ENCODE results near the gene FPR1.
"Not testable (repeated sequence)": the region's sequence is repeated elsewhere in the genome, so short reads cannot be mapped to it uniquely, and the experiment has no call there.

Gene FPR1

GRCh38 chr19:51779181-51779580, 27.5 kb upstream of the FPR1 start:
- DNase-seq (ENCODE audit: low spot score) = no peak

GRCh38 chr19:51777570-51778462, 26.1 kb upstream of the FPR1 start:
- peak; percentile 83 for DNase-seq (ENCODE audit: low spot score)

GRCh38 chr19:51776561-51776960, 24.9 kb upstream of the FPR1 start:
- not testable (repeated sequence) for DNase-seq (ENCODE audit: low spot score)

GRCh38 chr19:51772977-51773376, 21.3 kb upstream of the FPR1 start:
- DNase-seq (ENCODE audit: low spot score) = no peak

GRCh38 chr19:51771376-51772130, 19.9 kb upstream of the FPR1 start:
- no peak for DNase-seq (ENCODE audit: low spot score)

- no peak for DNase-seq (ENCODE audit: low spot score)
Observed at GRCh38 chr19:51766461-51766860, 14.8 kb upstream of the FPR1 start.

- DNase-seq (ENCODE audit: low spot score) = no peak
Observed at GRCh38 chr19:51765086-51765485, 13.4 kb upstream of the FPR1 start.

GRCh38 chr19:51761696-51762095, 10.0 kb upstream of the FPR1 start:
- DNase-seq (ENCODE audit: low spot score) = no peak

- DNase-seq (ENCODE audit: low spot score) = no peak
Observed at GRCh38 chr19:51760697-51761356, 9.1 kb upstream of the FPR1 start, which contains the start of gene FPR2. FPR2 (plus strand) TSS chr19:51761180; CDS start chr19:51768659, 7,479 bp downstream.

GRCh38 chr19:51755571-51755970, 3.9 kb upstream of the FPR1 start:
- DNase-seq (ENCODE audit: low spot score) = no peak

GRCh38 chr19:51754770-51755169, 3.1 kb upstream of the FPR1 start:
- DNase-seq (ENCODE audit: low spot score) = no peak

GRCh38 chr19:51754109-51754508, 2.4 kb upstream of the FPR1 start:
- DNase-seq (ENCODE audit: low spot score) = no peak

- peak; percentile 38 for DNase-seq (ENCODE audit: low spot score)
Observed at GRCh38 chr19:51750400-51751094, 1.1 kb downstream of the FPR1 start.

- DNase-seq (ENCODE audit: low spot score) = peak; percentile 78
Observed at GRCh38 chr19:51749979-51750378, 1.7 kb downstream of the FPR1 start.

GRCh38 chr19:51746731-51747130, 4.9 kb downstream of the FPR1 start:
- no peak for DNase-seq (ENCODE audit: low spot score)

- DNase-seq (ENCODE audit: low spot score) = no peak
Observed at GRCh38 chr19:51743405-51743804, 8.3 kb downstream of the FPR1 start.

GRCh38 chr19:51742789-51743188, 8.9 kb downstream of the FPR1 start:
- peak; percentile 59 for DNase-seq (ENCODE audit: low spot score)

- DNase-seq (ENCODE audit: low spot score) = no peak
Observed at GRCh38 chr19:51740356-51740755, 11.3 kb downstream of the FPR1 start.

GRCh38 chr19:51739466-51740213, 12.0 kb downstream of the FPR1 start:
- no peak for DNase-seq (ENCODE audit: low spot score)

- DNase-seq (ENCODE audit: low spot score) = not testable (repeated sequence)
Observed at GRCh38 chr19:51738523-51738922, 13.2 kb downstream of the FPR1 start.

GRCh38 chr19:51737924-51738323, 13.8 kb downstream of the FPR1 start:
- DNase-seq (ENCODE audit: low spot score) = no peak

All from AG20443 (cell line).